Left ventricle myocardium superior (tissue), 1 donor: ENCODE measurements around the gene ZNF319. TPM values are rescaled to one million over a fixed set of nuclear protein-coding genes. Genes with fewer than 3 reads are reported as not detected.
"Not testable (repeated sequence)": the region's sequence is repeated elsewhere in the genome, so short reads cannot be mapped to it uniquely, and the experiment has no call there.

Experiments used
- ATAC-seq: fragments of 200-7000 bp; cut with Tn5 transposase; one replicate; pipeline ENCODE4 v1.9.1; 2020; ENCODE audit warnings: mild to moderate bottlenecking, moderate library complexity
- DNase-seq: peaks from one replicate; pipeline ENCODE4 v3.0.0-alpha.2; 2020
- intact Hi-C: fragments of 100-400 bp; cut with micrococcal nuclease; formaldehyde crosslinking; loops from one replicate; pipeline ENCODE4 v1.11.0; 2022
- total RNA-seq: library from RNA; stranded (reverse); fragmentation: NEBNext Ultra II Directional; extraction: Animal tissue kit (Norgen Biotek cat#: 25700); gene quantifications from one replicate; pipeline ENCODE4 v1.2.1, GENCODE V29; 2021
- donor health status: DM: no; HTN: yes; CAD: no; lungs with severe emphysema.

ZNF319 gene
- total RNA-seq, 1 donor from 2014 or later = 9.2 TPM

- ATAC-seq (no peak), DNase-seq (peak; percentile 63)
- intact Hi-C loops = no loop called here
These were observed 24.2 kb upstream of the ZNF319 start for GRCh38 chr16:58024486-58025350.

- intact Hi-C loops = no loop called here
- ATAC-seq = peak; percentile 32
- DNase-seq = peak; percentile 90
These were observed 22.3 kb upstream of the ZNF319 start for GRCh38 chr16:58022601-58023371.

- DNase-seq = no peak
- no peak for ATAC-seq
- intact Hi-C loops = no loop called here
These were observed 21.4 kb upstream of the ZNF319 start for GRCh38 chr16:58021661-58022551.

GRCh38 chr16:58020628-58021521, 20.4 kb upstream of the ZNF319 start:
- DNase-seq = peak; percentile 71
- intact Hi-C loops = no loop called here
- ATAC-seq = peak; percentile 9

- ATAC-seq (no peak), DNase-seq (no peak)
- intact Hi-C loops = no loop called here
These were observed 19.5 kb upstream of the ZNF319 start for GRCh38 chr16:58019866-58020538.

- intact Hi-C loops = no loop called here
- ATAC-seq (no peak), DNase-seq (no peak)
These were observed 18.3 kb upstream of the ZNF319 start for GRCh38 chr16:58018803-58019202.

GRCh38 chr16:58016840-58017446, 16.5 kb upstream of the ZNF319 start:
- ATAC-seq (peak; percentile 40), DNase-seq (no peak)
- intact Hi-C loops = no loop called here

- DNase-seq = no peak
- ATAC-seq = no peak
- intact Hi-C loops = no loop called here
These were observed 12.9 kb upstream of the ZNF319 start for GRCh38 chr16:58013201-58013956.

GRCh38 chr16:58012481-58012880, 12.0 kb upstream of the ZNF319 start:
- intact Hi-C loops = no loop called here
- ATAC-seq (no peak), DNase-seq (no peak)

GRCh38 chr16:58011652-58012051, 11.2 kb upstream of the ZNF319 start:
- DNase-seq (no peak), ATAC-seq (no peak)
- intact Hi-C loops = no loop called here

- no peak for ATAC-seq
- intact Hi-C loops = no loop called here
- DNase-seq = no peak
These were observed 10.4 kb upstream of the ZNF319 start for GRCh38 chr16:58010886-58011285.

GRCh38 chr16:58009856-58010416, 9.5 kb upstream of the ZNF319 start:
- intact Hi-C loops = loop anchor here (5.0 to 10.0 kb wide), 2 partner anchors 113 to 275 kb away; partner anchors contain the start of gene KATNB1
- no peak for DNase-seq
- peak; percentile 77 for ATAC-seq

GRCh38 chr16:58004736-58005135, 4.3 kb upstream of the ZNF319 start:
- not testable (repeated sequence) for ATAC-seq
- peak; percentile 72 for DNase-seq

GRCh38 chr16:58002936-58003335, 2.5 kb upstream of the ZNF319 start:
- DNase-seq (no peak), ATAC-seq (no peak)
- intact Hi-C loops = loop anchor here (10.0 kb wide), 1 partner anchor 268 kb away; the partner anchor contains the start of gene KATNB1

More at GRCh38 chr16:58004736-58005135, 4.3 kb upstream of the ZNF319 start:
- intact Hi-C loops = loop anchor here (5.0 to 10.0 kb wide), 2 partner anchors 107 to 270 kb away; partner anchors contain the start of gene KATNB1

GRCh38 chr16:58002416-58002800, 1.9 kb upstream of the ZNF319 start:
- DNase-seq (no peak), ATAC-seq (no peak)
- intact Hi-C loops = loop anchor here (10.0 kb wide), 1 partner anchor 268 kb away; the partner anchor contains the start of gene KATNB1
